Tibial nerve (tissue), 4 donors: ENCODE data around the gene RPRD2. TPM values are rescaled to one million over a fixed set of nuclear protein-coding genes. Genes with fewer than 3 reads are reported as not detected.
"Not testable (repeated sequence)": the region's sequence is repeated elsewhere in the genome, so short reads cannot be mapped to it uniquely, and the experiment has no call there.

Experiments
- DNase-seq, 2 donors: peaks; one replicate each; pipeline ENCODE4 v3.0.0-alpha.2; 2019; ENCODE audit warnings: low spot score in 2 of 2
- H3K27ac ChIP-seq, 4 donors: fragments of 200-600 bp; sonication (generic) in 3 of 4; one replicate each; pipeline ENCODE4 v1.5.1; 2017 to 2019; ENCODE audit warnings: mild to moderate bottlenecking in 1 of 4
- H3K27me3 ChIP-seq, 2 donors: fragments of 200-600 bp; sonication (generic) in 1 of 2; one replicate each; pipeline versions ENCODE4 v1.5.1 to v1.6.0; 2017 to 2019
- H3K36me3 ChIP-seq, 3 donors: fragments of 200-600 bp; sonication (generic); one replicate each; pipeline ENCODE4 v1.5.1; 2018 to 2019
- H3K4me1 ChIP-seq, 4 donors: fragments of 200-600 bp; sonication (generic) in 3 of 4; one replicate each; pipeline ENCODE4 v1.5.1; 2017 to 2019
- H3K4me3 ChIP-seq, 4 donors: fragments of 200-600 bp; sonication (generic) in 3 of 4; one replicate each; pipeline ENCODE4 v1.5.1; 2017 to 2019; ENCODE audit warnings: mild to moderate bottlenecking in 1 of 4, moderate library complexity in 1 of 4
- H3K9me3 ChIP-seq, 4 donors: fragments of 200-600 bp; sonication (generic) in 3 of 4; one replicate each; pipeline ENCODE4 v1.5.1; 2017 to 2019
- CTCF ChIP-seq, 5 experiments: fragments of 200-600 bp in 3 of 5; fragments of 450-650 bp in 2 of 5; sonication (generic) in 3 of 5; IDR thresholded peaks; one replicate each; pipeline ENCODE4 v1.5.1; 2016 to 2019; ENCODE audit warnings: antibody characterized with exemption in 5 of 5, mild to moderate bottlenecking in 3 of 5, moderate library complexity in 2 of 5
- EP300 ChIP-seq, 2 donors: sonication (generic); formaldehyde crosslinking; IDR thresholded peaks; one replicate each; pipeline ENCODE4 v1.6.1; 2017; ENCODE audit warnings: antibody characterized with exemption in 2 of 2, mild to moderate bottlenecking in 1 of 2
- POLR2A ChIP-seq, 2 donors: fragments of 450-650 bp; IDR thresholded peaks; one replicate each; pipeline ENCODE4 v1.6.1; 2017; ENCODE audit warnings: antibody characterized with exemption in 2 of 2, mild to moderate bottlenecking in 2 of 2, moderate library complexity in 2 of 2
- WGBS, 2 donors: methylation state at CpG; one replicate each; pipeline ENCODE4 v1.1.5; 2018; 5-methylcytosine and 5-hydroxymethylcytosine counted together
- total RNA-seq, 4 donors: library from RNA; depleted of rRNA; stranded (reverse); fragments of >200 nt; gene quantifications; one replicate each; pipeline ENCODE4 v1.1.0, GENCODE V29; 2016

The RPRD2 gene
- total RNA-seq, 4 donors from 2014 or later = 16.2 to 27.6 (median 24.8) TPM

- peaks cover 0 to 44% (median 5%) of the 10 kb centered on the region in 4 donors for H3K4me1 ChIP-seq
- no peak overlapping the region for H3K4me3 ChIP-seq
- no peaks in the 10 kb centered on the region for H3K9me3 ChIP-seq
- H3K27me3 ChIP-seq = no peaks in the 10 kb centered on the region
- H3K27ac ChIP-seq = no peak overlapping the region
- no peak for TF ChIP-seq POLR2A (IDR thresholded peaks at IDR 0.05)
- no peak for TF ChIP-seq CTCF (IDR thresholded peaks at IDR 0.05)
- no peak for TF ChIP-seq EP300 (IDR thresholded peaks at IDR 0.05)
- DNase-seq = no peak
- H3K36me3 ChIP-seq = no peaks in the 10 kb centered on the region
These were observed 23.3 kb downstream of the RPRD2 start for GRCh38 chr1:150387200-150387599.

- Histone ChIP-seq H3K27ac (no peak overlapping the region), H3K4me3 (no peak overlapping the region), H3K36me3 (no peaks in the 10 kb centered on the region), H3K9me3 (no peaks in the 10 kb centered on the region), H3K27me3 (no peaks in the 10 kb centered on the region), H3K4me1 (peaks cover 0 to 44% (median 5%) of the 10 kb centered on the region in 4 donors)
- no peak for DNase-seq
- TF ChIP-seq CTCF (IDR thresholded peaks at IDR 0.05) (no peak), EP300 (IDR thresholded peaks at IDR 0.05) (no peak), POLR2A (IDR thresholded peaks at IDR 0.05) (no peak)
- 92 to 95% methylated on average over 5 of the region's 5 CpGs for WGBS, 2 donors
These were observed 24.3 kb downstream of the RPRD2 start for GRCh38 chr1:150388241-150388640.

- H3K27me3 ChIP-seq = no peaks in the 10 kb centered on the region
- no peaks in the 10 kb centered on the region for H3K9me3 ChIP-seq
- TF ChIP-seq EP300 (IDR thresholded peaks at IDR 0.05) (no peak), POLR2A (IDR thresholded peaks at IDR 0.05) (no peak), CTCF (IDR thresholded peaks at IDR 0.05) (no peak)
- H3K4me3 ChIP-seq = no peak overlapping the region
- WGBS, 2 donors = 15 to 19% methylated on average over 4 of the region's 4 CpGs
- no peaks in the 10 kb centered on the region for H3K36me3 ChIP-seq
- H3K4me1 ChIP-seq = peaks cover 0 to 33% (median 5%) of the 10 kb centered on the region in 4 donors
- no peak for DNase-seq
- no peak overlapping the region for H3K27ac ChIP-seq
These were observed 25.7 kb downstream of the RPRD2 start for GRCh38 chr1:150389650-150390049.

GRCh38 chr1:150392627-150393026 is 28.7 kb downstream of the RPRD2 start:
- WGBS, 2 donors = 89% methylated on average over 3 of the region's 3 CpGs
- TF ChIP-seq CTCF (IDR thresholded peaks at IDR 0.05) = no peak
- TF ChIP-seq POLR2A (IDR thresholded peaks at IDR 0.05) = no peak
- TF ChIP-seq EP300 (IDR thresholded peaks at IDR 0.05) = no peak
- no peak overlapping the region for H3K27ac ChIP-seq
- H3K36me3 ChIP-seq = peaks cover 0 to 14% (median 0%) of the 10 kb centered on the region in 3 donors
- no peaks in the 10 kb centered on the region for H3K27me3 ChIP-seq
- H3K4me1 ChIP-seq = peaks cover 0 to 15% (median 5%) of the 10 kb centered on the region in 4 donors
- H3K4me3 ChIP-seq = no peak overlapping the region
- H3K9me3 ChIP-seq = peaks cover 0 to 15% (median 0%) of the 10 kb centered on the region in 4 donors
- no peak for DNase-seq

GRCh38 chr1:150395115-150395514 is 31.2 kb downstream of the RPRD2 start:
- DNase-seq, H3K27ac ChIP-seq, H3K4me3 ChIP-seq, H3K27me3 ChIP-seq, H3K4me1 ChIP-seq: not testable (repeated sequence)
- H3K9me3 ChIP-seq = peaks cover 0 to 15% (median 0%) of the 10 kb centered on the region in 4 donors
- peaks cover 0 to 18% (median 0%) of the 10 kb centered on the region in 3 donors for H3K36me3 ChIP-seq
- WGBS, 2 donors = 98 to 100% methylated on average over 2 of the region's 2 CpGs
